NCI-H524 (cell line): Measurements from ENCODE around the gene ALOX15.
"Not testable (repeated sequence)": the region's sequence is repeated elsewhere in the genome, so short reads cannot be mapped to it uniquely, and the experiment has no call there.

Experiments used
- DNase-seq, 2 experiments: peaks; one replicate each; lab custom pipeline; 2025; lab: John Stamatoyannopoulos, UW

ALOX15 gene

GRCh38 chr17:4617090-4617489 is 24.4 kb downstream of the ALOX15 start:
- DNase-seq: no peak

DNA sequence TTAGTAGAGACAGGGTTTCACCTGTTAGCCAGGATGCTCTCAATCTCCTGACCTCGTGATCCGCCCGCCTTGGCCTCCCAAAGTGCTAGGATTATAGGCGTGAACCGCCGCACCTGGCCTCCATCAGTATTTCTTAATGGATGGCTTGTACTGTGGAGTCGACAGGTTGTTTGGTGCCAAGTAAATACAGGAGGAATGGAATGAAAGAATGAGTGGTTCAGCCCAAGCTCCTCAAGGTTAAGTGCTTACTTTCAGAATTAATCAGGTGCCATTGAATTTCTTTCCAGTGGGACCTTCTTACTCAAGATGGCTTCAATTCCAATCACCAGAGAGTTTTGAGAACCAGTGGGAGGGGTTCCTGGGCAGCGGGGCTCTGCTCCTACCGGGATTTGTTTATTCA is 25.0 kb downstream of the ALOX15 start:
- no peak for DNase-seq

DNA sequence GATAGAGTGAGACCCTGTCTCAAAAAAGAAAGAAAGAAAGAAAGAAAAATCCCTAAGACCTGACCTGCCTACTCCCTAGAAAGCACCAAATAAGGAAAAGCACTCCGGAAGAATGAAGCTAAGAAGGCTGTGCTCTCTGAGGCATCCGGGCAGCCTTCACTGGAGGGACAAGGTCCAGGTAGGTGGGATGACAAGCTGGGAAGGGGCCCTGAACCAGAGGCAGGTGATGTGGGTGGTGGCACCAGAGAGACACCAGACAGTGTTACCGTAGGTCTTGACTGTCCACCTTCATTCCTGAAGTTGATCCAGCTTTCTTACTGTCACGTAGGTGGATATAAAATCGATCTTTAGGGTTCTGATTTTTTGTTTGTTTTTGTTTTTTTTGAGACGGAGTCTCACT is 30.8 kb downstream of the ALOX15 start:
- DNase-seq: no peak

GRCh38 chr17:4610162-4610561 is 31.3 kb downstream of the ALOX15 start:
- no peak for DNase-seq

GRCh38 chr17:4609761-4610160 is 31.7 kb downstream of the ALOX15 start:
- DNase-seq: no peak

DNA sequence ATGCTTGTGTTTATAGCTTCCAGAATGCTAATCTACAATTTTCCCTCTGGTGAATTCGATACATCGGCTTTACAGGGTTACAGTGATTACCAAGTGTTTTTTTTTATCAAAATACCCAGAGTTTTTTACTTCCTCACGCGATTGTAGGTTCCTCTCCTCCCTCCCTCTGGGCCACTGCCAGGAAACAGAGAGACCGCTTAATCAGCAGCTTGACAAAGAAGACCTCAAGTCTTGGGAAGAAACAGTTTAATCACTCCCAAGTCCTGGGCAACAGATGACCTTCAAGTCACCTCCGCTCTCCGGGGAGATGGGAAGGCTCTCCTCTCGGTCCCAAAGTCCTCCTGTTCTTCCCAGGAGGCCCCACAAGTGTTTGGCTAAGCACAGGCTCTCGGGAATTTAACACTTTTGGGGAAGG is 33.7 kb downstream of the ALOX15 start:
- no peak for DNase-seq

DNA sequence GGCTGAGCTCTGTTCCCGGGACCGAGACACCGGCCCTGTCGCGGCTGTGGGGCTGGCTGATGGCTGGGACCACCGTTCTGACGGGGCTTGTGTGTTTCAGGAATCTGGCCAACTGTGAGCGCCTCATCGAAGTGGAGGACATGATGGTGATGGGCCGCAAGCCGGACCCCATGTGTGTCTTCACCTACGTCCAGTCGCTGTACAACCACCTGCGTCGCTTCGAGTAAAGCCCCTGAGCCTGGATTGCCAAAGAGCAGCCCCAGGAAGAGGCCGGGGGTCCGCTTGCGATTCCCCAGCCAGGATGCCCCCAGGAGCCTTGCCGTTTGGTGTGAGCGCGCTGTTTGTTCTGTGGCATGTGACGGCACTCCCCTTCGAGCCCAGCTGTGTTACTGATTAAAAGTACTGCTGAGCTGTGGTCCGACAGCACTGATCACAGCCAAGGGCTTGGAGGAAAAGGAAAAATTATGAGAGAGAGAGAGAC is 34.2 kb downstream of the ALOX15 start:
- no peak for DNase-seq

- DNase-seq: no peak
These were observed 35.7 kb downstream of the ALOX15 start for GRCh38 chr17:4605826-4606225.

DNA sequence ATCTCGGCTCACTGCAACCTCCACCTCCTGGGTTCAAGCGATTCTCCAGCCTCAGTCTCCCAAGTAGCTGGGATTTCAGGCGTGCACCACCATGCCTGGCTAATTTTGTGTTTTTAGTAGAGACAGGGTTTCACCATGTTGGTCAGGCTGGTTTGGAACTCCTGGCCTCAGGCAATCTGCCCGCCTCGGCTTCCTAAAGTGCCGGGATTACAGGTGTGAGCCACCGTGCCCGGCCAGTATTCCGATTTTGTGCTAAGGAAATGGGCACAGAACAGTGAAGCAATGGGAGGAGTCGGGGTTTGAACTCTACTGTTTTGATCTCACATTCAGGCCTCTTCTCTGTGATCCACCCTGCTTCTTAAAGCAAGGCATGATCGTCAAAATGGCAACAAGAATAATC is 36.7 kb downstream of the ALOX15 start:
- DNase-seq: not testable (repeated sequence)

DNA sequence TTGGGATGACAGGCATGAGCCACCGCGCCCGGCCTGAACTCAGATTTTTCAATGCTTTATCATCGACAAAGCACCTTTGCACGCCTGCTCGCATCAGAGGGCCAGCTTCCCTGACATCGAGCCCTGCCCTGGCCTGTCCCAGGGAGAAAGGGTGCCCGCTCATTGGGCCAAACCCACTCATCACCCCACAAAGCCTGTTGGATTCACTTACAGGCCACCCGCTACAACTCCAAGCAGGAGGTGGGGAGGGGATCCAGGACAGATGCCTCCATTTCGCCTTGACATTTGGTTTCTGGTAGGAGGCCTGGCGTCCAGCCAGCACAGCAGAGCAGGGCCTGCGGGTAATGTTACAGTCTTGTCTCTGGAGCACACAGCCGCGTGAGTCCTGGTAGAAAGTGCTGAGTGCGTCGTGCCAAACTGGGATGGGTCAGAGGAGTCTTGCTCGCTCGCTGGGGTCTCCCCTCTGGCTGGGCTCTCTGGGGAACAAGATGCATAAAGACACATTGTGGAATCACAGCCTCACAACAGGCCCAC is 37.3 kb downstream of the ALOX15 start:
- peak; percentile 89 to 96 for DNase-seq

- DNase-seq: no peak
These were observed 39.4 kb downstream of the ALOX15 start for GRCh38 chr17:4602041-4602440.

DNA sequence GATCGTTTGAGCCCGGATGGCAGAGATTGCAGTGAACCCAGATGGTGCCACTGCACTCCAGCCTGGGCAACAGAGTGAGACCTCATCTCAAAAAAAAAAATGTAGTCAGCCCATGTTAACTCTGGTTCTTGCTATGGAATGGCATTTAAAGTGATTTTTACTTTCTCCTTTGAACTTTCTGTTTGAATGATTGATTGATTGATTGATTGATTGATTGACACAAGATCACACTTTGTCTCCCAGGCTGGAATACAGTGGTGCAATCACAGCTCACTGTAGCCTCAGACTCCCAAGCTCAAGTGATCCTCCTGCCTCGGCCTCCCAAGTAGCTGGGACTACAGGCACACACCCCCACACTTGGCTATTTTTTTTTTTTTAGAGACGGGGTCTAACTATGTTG is 40.2 kb downstream of the ALOX15 start:
- no peak for DNase-seq

GRCh38 chr17:4600563-4600962 is 40.9 kb downstream of the ALOX15 start:
- DNase-seq: peak in 1 of 2 experiments; percentile 49

- DNase-seq: peak; percentile 5 to 83
These were observed 41.8 kb downstream of the ALOX15 start for GRCh38 chr17:4599505-4600281.

- no peak for DNase-seq
These were observed 42.5 kb downstream of the ALOX15 start for GRCh38 chr17:4598776-4599504.

DNA sequence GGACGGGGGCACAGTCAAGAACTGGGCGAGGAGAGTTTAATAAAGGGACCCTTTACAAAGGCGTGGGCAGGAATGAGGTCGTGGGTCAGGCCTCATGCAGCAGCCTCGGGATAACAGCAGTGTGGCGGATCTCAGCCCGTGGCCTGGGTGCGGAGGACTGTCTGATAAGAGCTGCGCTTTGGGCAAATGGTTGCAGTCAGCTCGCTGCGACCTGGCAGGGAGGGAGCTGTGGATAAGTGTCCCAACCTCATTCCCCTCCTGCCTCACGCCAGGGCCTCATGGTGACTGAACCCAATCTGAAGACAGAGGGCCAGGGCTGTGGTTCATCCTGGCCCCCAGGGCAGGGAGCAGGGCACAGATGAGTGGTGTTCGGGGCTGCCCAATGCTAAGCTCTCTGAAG is 43.5 kb downstream of the ALOX15 start:
- no peak for DNase-seq

- DNase-seq: no peak
These were observed 44.7 kb downstream of the ALOX15 start for GRCh38 chr17:4596636-4597380.

DNA sequence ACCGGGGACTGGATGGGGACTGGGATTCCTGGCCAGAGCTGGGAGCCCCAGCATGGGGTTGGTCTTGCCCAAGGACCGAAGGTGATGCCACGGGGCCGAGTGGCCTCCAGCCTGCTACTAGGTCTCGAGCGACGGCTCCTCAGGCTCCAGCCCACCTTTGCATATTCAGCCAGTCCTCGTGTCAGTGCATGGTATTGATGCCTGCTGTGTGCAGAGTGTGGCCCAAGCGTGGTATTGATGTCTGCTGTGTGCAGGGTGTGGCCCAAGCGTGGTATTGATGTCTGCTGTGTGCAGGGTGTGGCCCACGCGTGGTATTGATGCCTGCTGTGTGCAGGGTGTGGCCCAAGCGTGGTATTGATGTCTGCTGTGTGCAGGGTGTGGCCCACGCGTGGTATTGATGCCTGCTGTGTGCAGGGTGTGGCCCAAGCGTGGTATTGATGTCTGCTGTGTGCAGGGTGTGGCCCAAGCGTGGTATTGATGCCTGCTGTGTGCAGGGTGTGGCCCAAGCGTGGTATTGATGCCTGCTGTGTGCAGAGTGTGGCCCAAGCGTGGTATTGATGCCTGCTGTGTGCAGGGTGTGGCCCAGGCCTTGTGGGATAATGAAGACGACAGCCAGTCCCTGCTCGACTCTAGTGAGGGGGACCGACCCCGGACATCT is 45.7 kb downstream of the ALOX15 start:
- DNase-seq: not testable (repeated sequence)

DNA sequence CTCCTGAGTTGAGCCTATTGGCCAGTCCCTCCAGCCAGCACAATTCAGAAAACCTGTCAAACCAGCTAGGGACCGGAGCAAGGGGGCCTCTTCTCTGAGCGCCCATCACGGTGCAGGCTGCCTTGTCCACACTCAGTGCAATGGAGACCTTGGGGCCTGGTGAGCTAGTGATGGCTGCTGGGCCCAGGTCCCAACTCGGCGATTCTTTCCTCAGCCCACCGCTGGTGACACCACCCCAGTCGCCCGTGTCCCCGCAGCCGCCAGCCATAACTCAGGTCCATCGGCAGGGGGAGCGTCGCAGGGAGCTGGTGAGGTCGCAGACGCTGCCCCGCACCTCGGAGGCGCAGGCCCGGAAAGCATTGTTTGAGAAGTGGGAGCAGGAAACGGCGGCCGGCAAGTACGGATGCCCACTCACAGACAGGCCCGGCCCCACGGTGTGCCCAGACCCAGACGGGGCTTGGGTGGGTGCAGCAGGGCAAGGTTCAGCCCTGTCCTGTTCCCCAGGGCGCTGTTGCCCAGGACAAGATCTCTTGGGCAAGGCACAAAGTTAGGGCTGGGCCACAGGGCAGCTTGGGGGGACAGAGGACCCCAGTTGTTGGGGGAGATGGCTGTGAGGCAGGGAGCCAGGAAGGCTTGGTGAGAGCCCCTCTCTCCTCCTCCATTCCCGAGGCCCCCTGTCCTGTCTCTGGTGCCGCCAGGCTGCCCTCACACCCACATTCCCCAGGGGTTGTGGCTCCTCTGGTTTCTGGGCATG is 46.4 kb downstream of the ALOX15 start:
- DNase-seq: no peak

GRCh38 chr17:4594406-4594805 is 47.1 kb downstream of the ALOX15 start:
- no peak for DNase-seq

GRCh38 chr17:4593021-4593421 is 48.5 kb downstream of the ALOX15 start:
- DNase-seq: no peak
